K562 (cell line): ENCODE data around the gene ATF5. TPM values are rescaled to one million over a fixed set of nuclear protein-coding genes. Genes with fewer than 3 reads are reported as not detected.

Experiments used
- ATAC-seq: fragments of 200-7000 bp; cut with Tn5 transposase; 3 replicates; pipeline ENCODE4 v1.9.1; 2020; ENCODE audit warnings: moderate library complexity
- Bru-seq: library from RNA; stranded (reverse); fragments of 400-500 nt; gene quantifications from one replicate; lab custom pipeline; 2021; lab: Mats Ljungman, UMichigan
- BruChase-seq, 2 experiments: library from RNA; stranded (reverse); fragments of 400-500 nt; gene quantifications; one replicate each; lab custom pipeline; 2021; lab: Mats Ljungman, UMichigan
- BruUV-seq: library from RNA; stranded (reverse); fragments of 400-500 nt; replicated peaks from 2 replicates; lab custom pipeline; 2021; lab: Mats Ljungman, UMichigan
- CTCF ChIA-PET: fragments of 300-600 bp; formaldehyde crosslinking; extraction: SDS; loops from one replicate; lab custom pipeline; 2021; ENCODE audit warnings: low intra/inter-chr PET ratio; lab: Yijun Ruan, JAX
- POLR2A ChIA-PET: fragments of 300-600, 350-650 bp; sonication (Branson Sonifier 250); formaldehyde crosslinking; extraction: SDS; loops from one replicate; lab custom pipeline; 2021; ENCODE audit warnings: antibody characterized with exemption, inconsistent platforms; lab: Yijun Ruan, JAX
- DNase-seq, 4 experiments: peaks; one replicate each; pipeline versions ENCODE4 v3.0.0 to v3.0.0-alpha.2; 2011 to 2018; ENCODE audit warnings: low spot score in 3 of 4, mixed read lengths in 3 of 4; ENCODE audit errors: extremely low read depth in 1 of 4
- FAIRE-seq: peaks from 2 replicates; lab custom pipeline; 2011; peaks lifted over from hg19 to GRCh38; lab: Jason Lieb, UNC
- H2AFZ ChIP-seq: 2 replicates; pipeline ENCODE4 v1.6.0; 2011; ENCODE audit warnings: low read depth, low read length, control low read depth, inconsistent platforms
- H3K27ac ChIP-seq: fragments of 200-600 bp; 3 replicates; pipeline ENCODE4 v1.8.0; 2011; ENCODE audit warnings: low read depth, mild to moderate bottlenecking, control low read depth, inconsistent platforms, low read length, moderate library complexity, mixed read lengths; ENCODE audit errors: extremely low read depth
- H3K27me3 ChIP-seq, 2 experiments: fragments of 300-600 bp in 1 of 2; 2 replicates in 1 of 2; 3 replicates in 1 of 2; pipeline versions ENCODE4 v1.6.0 to v1.8.0; 2011; ENCODE audit warnings: inconsistent platforms in 2 of 2, low read length in 2 of 2, mild to moderate bottlenecking in 1 of 2, mixed read lengths in 1 of 2, moderate library complexity in 1 of 2; ENCODE audit not compliant: control insufficient read depth in 2 of 2, insufficient read depth in 2 of 2
- H3K36me3 ChIP-seq: fragments of 300-600 bp; 3 replicates; pipeline ENCODE4 v1.8.0; 2011; ENCODE audit warnings: mild to moderate bottlenecking, low read length, inconsistent platforms; ENCODE audit not compliant: control insufficient read depth, insufficient read depth
- H3K4me1 ChIP-seq, 2 experiments: fragments of 200-600 bp in 1 of 2; replicated peaks in 1 of 2; 2 replicates in 1 of 2; 3 replicates in 1 of 2; pipeline versions ENCODE4 v1.5.1 to v1.8.0; 2011; ENCODE audit warnings: inconsistent platforms in 2 of 2, low read length in 2 of 2, mild to moderate bottlenecking in 1 of 2, mixed read lengths in 1 of 2, moderate library complexity in 1 of 2; ENCODE audit not compliant: control insufficient read depth in 2 of 2, insufficient read depth in 2 of 2
- H3K4me2 ChIP-seq: 2 replicates; pipeline ENCODE4 v1.6.1; 2011; ENCODE audit warnings: low read length, control low read depth, inconsistent platforms, mixed read lengths; ENCODE audit not compliant: insufficient read depth
- H3K4me3 ChIP-seq: fragments of 200-600 bp; sonication (generic), shearing (Covaris generic); 2 replicates; pipeline ENCODE4 v1.5.1; 2016; ENCODE audit warnings: control low read depth, inconsistent platforms
- H3K79me2 ChIP-seq: fragments of 200-600 bp; 3 replicates; pipeline ENCODE4 v1.8.0; 2011; ENCODE audit warnings: low read length, inconsistent platforms; ENCODE audit not compliant: control insufficient read depth, insufficient read depth
- H3K9ac ChIP-seq, 2 experiments: 2 replicates each; pipeline versions ENCODE4 v1.6.0 to v1.6.1; 2011; ENCODE audit warnings: low read depth in 2 of 2, low read length in 2 of 2, control low read depth in 1 of 2, inconsistent platforms in 1 of 2, mild to moderate bottlenecking in 1 of 2, mixed read lengths in 1 of 2; ENCODE audit not compliant: insufficient read depth in 1 of 2
- H3K9me1 ChIP-seq: one replicate; pipeline ENCODE4 v1.6.0; 2011; ENCODE audit warnings: inconsistent platforms, mild to moderate bottlenecking, low read length, moderate library complexity; ENCODE audit not compliant: control insufficient read depth, insufficient read depth
- H3K9me3 ChIP-seq: replicated peaks from 2 replicates; pipeline ENCODE4 v1.5.1; 2011; ENCODE audit warnings: low read depth, low read length, inconsistent platforms; ENCODE audit not compliant: control insufficient read depth, insufficient read depth
- H4K20me1 ChIP-seq: replicated peaks from 2 replicates; pipeline ENCODE4 v1.6.1; 2011; ENCODE audit warnings: low read length, inconsistent platforms, mixed read lengths; ENCODE audit not compliant: control insufficient read depth, insufficient read depth
- ATF3 ChIP-seq, 2 experiments: fragments of 450-650 bp in 1 of 2; sonication (generic) in 1 of 2; formaldehyde crosslinking in 1 of 2; IDR thresholded peaks in 1 of 2; conservative IDR thresholded peaks in 1 of 2; 2 replicates each; pipeline versions ENCODE4 v1.6.1 to v1.8.1; 2016 to 2023; ENCODE audit warnings: mild to moderate bottlenecking in 2 of 2, moderate library complexity in 2 of 2, inconsistent platforms in 1 of 2, missing genetic modification reagents in 1 of 2
- ATF6 ChIP-seq: sonication (generic); formaldehyde crosslinking; IDR thresholded peaks from 2 replicates; pipeline ENCODE4 v1.4.0; 2020; ENCODE audit warnings: mild to moderate bottlenecking, missing genetic modification reagents
- COPS2 ChIP-seq: fragments of 450-650 bp; conservative IDR thresholded peaks from 2 replicates; pipeline ENCODE4 v1.6.1; 2016; ENCODE audit warnings: mild to moderate bottlenecking, moderate library complexity
- NCOA4 ChIP-seq: fragments of 450-650 bp; IDR thresholded peaks from 2 replicates; pipeline ENCODE4 v1.6.1; 2018; ENCODE audit warnings: mild to moderate bottlenecking; ENCODE audit not compliant: partially characterized antibody
- POLR3A ChIP-seq: IDR thresholded peaks from 2 replicates; pipeline ENCODE4 v1.6.1; 2011; ENCODE audit warnings: borderline replicate concordance, mild to moderate bottlenecking, moderate library complexity; ENCODE audit not compliant: insufficient read length, insufficient read depth; ENCODE audit errors: extremely low read depth
- RNF2 ChIP-seq: sonication (generic); IDR thresholded peaks from 2 replicates; pipeline ENCODE4 v1.6.1; 2016
- RUNX1 ChIP-seq: sonication (generic); IDR thresholded peaks from 2 replicates; pipeline ENCODE4 v1.6.1; 2016; ENCODE audit warnings: antibody characterized with exemption, low read depth
- SMAD1 ChIP-seq: fragments of 150-350 bp; IDR thresholded peaks from 2 replicates; pipeline ENCODE4 v1.6.1; 2014; ENCODE audit warnings: low read length, low read depth; ENCODE audit not compliant: partially characterized antibody
- SREBF1 ChIP-seq: fragments of 150-350 bp; IDR thresholded peaks from 2 replicates; pipeline ENCODE4 v1.6.1; 2014; ENCODE audit warnings: antibody characterized with exemption, low read depth, low read length, borderline replicate concordance
- TCF7L2 ChIP-seq: fragments of 150-350 bp; IDR thresholded peaks from 2 replicates; pipeline ENCODE4 v1.6.1; 2016; ENCODE audit warnings: low read depth, mild to moderate bottlenecking, low read length, moderate library complexity
- ZFP36 ChIP-seq: fragments of 150-350 bp; IDR thresholded peaks from 2 replicates; pipeline ENCODE4 v1.6.1; 2018; ENCODE audit warnings: low read length, low read depth; ENCODE audit not compliant: partially characterized antibody
- ZNF239 ChIP-seq: fragments of 250-450 bp; sonication (Bioruptor Pico); IDR thresholded peaks from 2 replicates; pipeline ENCODE4 v1.4.0; 2020; ENCODE audit warnings: mild to moderate bottlenecking
- ZNF347 ChIP-seq: fragments of 450-650 bp; formaldehyde crosslinking; IDR thresholded peaks from 2 replicates; pipeline ENCODE4 v1.4.0; 2020; ENCODE audit warnings: low read depth, mild to moderate bottlenecking, moderate library complexity
- ZNF445 ChIP-seq: fragments of 250-450 bp; sonication (Bioruptor Pico); IDR thresholded peaks from 2 replicates; pipeline ENCODE4 v1.4.0; 2020; ENCODE audit warnings: low read depth, mild to moderate bottlenecking, moderate library complexity
- WGBS: fragments of 100-300 bp; shearing (Covaris generic); methylation state at CpG from one replicate; pipeline ENCODE4 v1.1.6; 2016; ENCODE audit warnings: low coverage, mixed read lengths; ENCODE audit not compliant: insufficient coverage; ENCODE audit errors: missing lambda C conversion rate; 5-methylcytosine and 5-hydroxymethylcytosine counted together
- in situ Hi-C: fragments of 300-500 bp; cut with MboI; formaldehyde crosslinking; loops from 4 replicates; pipeline ENCODE4 v1.15.0; 2018; ENCODE audit warnings: inconsistent platforms, mixed read lengths
- intact Hi-C: fragments of 100-400 bp; cut with micrococcal nuclease; formaldehyde crosslinking; loops from 2 replicates; pipeline ENCODE4 v1.14.2; 2022
- long read RNA-seq, 3 experiments: library from polyadenylated mRNA in 2 of 3; library from RNA in 1 of 3; unstranded in 2 of 3; stranded (forward) in 1 of 3; transcript quantifications; one replicate each; pipeline ENCODE4 v2.0.0, GENCODE V29; 2019 to 2022
- polyA minus RNA-seq, 3 experiments: library from RNA; depleted of rRNA, polyadenylated mRNA; stranded (reverse); fragments of >200 nt; gene quantifications; 2 replicates each; pipeline ENCODE4 v1.2.3, GENCODE V29; 2011
- polyA plus RNA-seq, 8 experiments: library from polyadenylated mRNA; depleted of rRNA in 4 of 8; stranded (reverse) in 5 of 8; unstranded in 3 of 8; fragments of >200 nt; fragmentation: Nextera tagmentation in 2 of 8; fragmentation: Illumina TruSeq in 1 of 8; extraction: Ambion mirVana in 2 of 8; extraction: Trizol in 1 of 8; gene quantifications; 2 replicates each; pipeline versions ENCODE4 v1.2.1 to v1.2.3, GENCODE V29; 2011 to 2014; ENCODE audit warnings: inconsistent platforms in 1 of 8, missing spikeins in 1 of 8
- total RNA-seq, 7 experiments: library from RNA; depleted of rRNA in 6 of 7; stranded (reverse); fragments of >200 nt in 6 of 7; fragmentation: Illumina TruSeq in 2 of 7; extraction: Trizol in 2 of 7; gene quantifications; 2 replicates each; pipeline versions ENCODE4 v1.2.1 to v1.2.3, GENCODE V29; 2011 to 2021; ENCODE audit warnings: low replicate concordance in 1 of 7

ATF5 gene
- total RNA-seq (2011; cell fraction: chromatin; rRNA removed; ENCODE audit: low replicate concordance), result 9.2 and 9.5 TPM in 2 replicates
- total RNA-seq (2011; cell fraction: nucleolus; rRNA removed), result 5.7 and 9.2 TPM in 2 replicates
- 10.9 and 12.4 TPM in 2 replicates for total RNA-seq (2011; cell fraction: nucleoplasm; rRNA removed)
- total RNA-seq (2014; rRNA removed) (20.5 and 21.7 TPM in 2 replicates), total RNA-seq (2014; rRNA removed; fragmentation: Illumina TruSeq; extraction: Trizol) (10.8 and 11.1 TPM in 2 replicates), total RNA-seq (2015; rRNA removed; fragmentation: Illumina TruSeq; extraction: Trizol) (11.1 and 13.0 TPM in 2 replicates), total RNA-seq (2021) (52.4 and 57.6 TPM in 2 replicates), polyA plus RNA-seq (2011; rRNA removed) (3.0 and 5.9 TPM in 2 replicates), polyA plus RNA-seq (2014; fragmentation: Illumina TruSeq; extraction: Trizol) (30.7 and 53.3 TPM in 2 replicates), polyA plus RNA-seq (2014; fragmentation: Nextera tagmentation; extraction: Ambion mirVana) (1 to 10 TPM; 3.8 to 5.2 TPM), polyA plus RNA-seq (2014; rRNA removed) (39.6 and 42.8 TPM in 2 replicates), polyA minus RNA-seq (2011; rRNA and poly(A)+ RNA removed) (0.74 and 1.9 TPM in 2 replicates), Bru-seq, nascent RNA (percentile 85 among the genes with signal in this experiment), BruChase-seq, experiment 1, labeled RNA remaining after a 2-hour chase (percentile 97 among the genes with signal in this experiment), BruChase-seq, experiment 2, labeled RNA remaining after a 6-hour chase (percentile 97 among the genes with signal in this experiment)
- polyA plus RNA-seq (2011; cell fraction: cytosol; rRNA removed), result 4.5 and 8.9 TPM in 2 replicates
- polyA plus RNA-seq (2011; cell fraction: nucleus; rRNA removed), result 6.4 and 6.8 TPM in 2 replicates
- polyA plus RNA-seq (2012), result 38.4 and 739 TPM in 2 replicates
- 2.4 and 4.5 TPM in 2 replicates for polyA minus RNA-seq (2011; cell fraction: cytosol; rRNA and poly(A)+ RNA removed)
- 0.54 and 0.89 TPM in 2 replicates for polyA minus RNA-seq (2011; cell fraction: nucleus; rRNA and poly(A)+ RNA removed)
- long read RNA-seq, experiment 1, partial matches to known transcripts, result 2 of 39 reads
- long read RNA-seq, experiment 1, other reads (novel, unspliced or antisense), result 35 of 39 reads
- long read RNA-seq, experiment 2, transcript ATF5-205 (2 exons, 682 nt), result minor isoform, 5 of 72 reads
- long read RNA-seq, experiment 2, transcript ATF5-201 (3 exons, 2,069 nt), result major isoform, 48 of 72 reads
- long read RNA-seq, experiment 2, partial matches to known transcripts, result 9 of 72 reads
- long read RNA-seq, experiment 2, other reads (novel, unspliced or antisense), result 8 of 72 reads
- long read RNA-seq, experiment 3, partial matches to known transcripts, result 0 of 1 reads
- long read RNA-seq, experiment 3, other reads (novel, unspliced or antisense), result 1 of 1 reads

- peaks cover 48% of the 10 kb centered on the region for H3K36me3 ChIP-seq
- intact Hi-C loops, result loop anchor here (5.0 kb wide), 1 partner anchor 62 kb away; the partner anchor contains the start of gene PNKP
- peak within 1 kb of the TSS; percentile 97 for H3K4me2 ChIP-seq
- POLR2A ChIA-PET, result interaction anchor here (0.6 to 6.4 kb wide), 19 partner anchors 15 to 609 kb away, joined by 3 to 105 read pairs (median 5); partner anchors contain the start of genes AKT1S1 and TBC1D17
- H4K20me1 ChIP-seq, result peaks cover 12% of the 10 kb centered on the region
- FAIRE-seq, result no peak
- CTCF ChIA-PET, result no interaction called here
- TSS peak; percentile 72 for BruUV-seq
- H3K79me2 ChIP-seq, result peaks cover 69% of the 10 kb centered on the region
- peak within 1 kb of the TSS; percentile 55 for H3K4me3 ChIP-seq
- H3K9ac ChIP-seq, result peak within 1 kb of the TSS; percentile 94 to 98
- H3K4me1 ChIP-seq, result peaks cover 33 to 57% of the 10 kb centered on the region in 2 experiments
- no peaks in the 10 kb centered on the region for H3K9me3 ChIP-seq
- H3K27ac ChIP-seq, result peak within 1 kb of the TSS; percentile 92
- DNase-seq, result peak; percentile 97 to 99 (median 98)
- under 1% methylated on average over 39 of the region's 48 CpGs for WGBS
- H2AFZ ChIP-seq, result peak within 1 kb of the TSS; percentile 93
- ATAC-seq, result peak; percentile 65
- peaks cover 7% of the 10 kb centered on the region for H3K9me1 ChIP-seq
- H3K27me3 ChIP-seq, result no peaks in the 10 kb centered on the region
- in situ Hi-C loops, result no loop called here
- TF ChIP-seq ZNF445 (no peak), RNF2 (peak; percentile 86), NCOA4 (no peak), SREBF1 (no peak), ATF6 (CRISPR knock-in tag) (no peak; the same call in 1 of the 2 replicates), SMAD1 (peak; percentile 94), ATF3 (IDR thresholded peaks at IDR 0.05) (no peak), ATF3 (CRISPR knock-in tag; conservative IDR thresholded peaks at IDR 0.05) (0 out of 2 replicates have a peak, but pooled peaks have one; percentile 68), ZFP36 (peak; percentile 3), COPS2 (no peak), ZNF239 (no peak), POLR3A (no peak), RUNX1 (no peak), TCF7L2 (no peak), ZNF347 (CRISPR knock-in tag) (no peak)
Observed at GRCh38 chr19:49929121-49929610, at the start of gene ATF5, which contains the start of gene NUP62. Gene ATF5, plus strand, starts transcription at chr19:49929205. Its CDS starts 1,646 bp downstream, at chr19:49930851. Gene NUP62, minus strand, starts transcription at chr19:49929504. Its CDS starts 19,697 bp downstream, at chr19:49909807.
